ENCODE results near the gene MYL6.
"Not testable (repeated sequence)": the region's sequence is repeated elsewhere in the genome, so short reads cannot be mapped to it uniquely, and the experiment has no call there.

Gene MYL6

GRCh38 chr12:56146492-56147460 is 11.4 kb upstream of the MYL6 start:
- ATAC-seq, result no peak
- Mint-ChIP-seq H3K9me3 (no peaks in the 10 kb centered on the region), H3K4me3 (no peak overlapping the region), H3K36me3 (peaks cover 37% of the 10 kb centered on the region), H3K27me3 (no peaks in the 10 kb centered on the region), H3K27ac (no peak overlapping the region), H3K4me1 (peaks cover 28% of the 10 kb centered on the region)

GRCh38 chr12:56150563-56150962 is 7.6 kb upstream of the MYL6 start:
- Mint-ChIP-seq H3K4me1 (peaks cover 43% of the 10 kb centered on the region), H3K4me3 (no peak overlapping the region), H3K9me3 (no peaks in the 10 kb centered on the region), H3K36me3 (peaks cover 9% of the 10 kb centered on the region), H3K27me3 (no peaks in the 10 kb centered on the region), H3K27ac (peak overlapping the region; percentile 97)
- ATAC-seq, result no peak

- Mint-ChIP-seq H3K27me3 (no peaks in the 10 kb centered on the region), H3K36me3 (peaks cover 10% of the 10 kb centered on the region), H3K9me3 (no peaks in the 10 kb centered on the region), H3K4me3 (peak overlapping the region; percentile 92), H3K4me1 (peaks cover 46% of the 10 kb centered on the region), H3K27ac (peak overlapping the region; percentile 97)
- peak; percentile 84 for ATAC-seq
These were observed 6.5 kb upstream of the MYL6 start for GRCh38 chr12:56151672-56152131.

- H3K9me3 Mint-ChIP-seq, result no peaks in the 10 kb centered on the region
- peak within 1 kb of the TSS; percentile 97 for H3K27ac Mint-ChIP-seq
- peak; percentile 94 for ATAC-seq
- H3K36me3 Mint-ChIP-seq, result peaks cover 10% of the 10 kb centered on the region
- no peaks in the 10 kb centered on the region for H3K27me3 Mint-ChIP-seq
- peak within 1 kb of the TSS; percentile 92 for H3K4me3 Mint-ChIP-seq
- H3K4me1 Mint-ChIP-seq, result peaks cover 49% of the 10 kb centered on the region
These were observed 5.9 kb upstream of the MYL6 start, which contains the start of gene MYL6B for GRCh38 chr12:56152132-56152755. TSS of gene MYL6B (plus strand) at chr12:56152587. CDS start at chr12:56153919, 1,332 bp downstream.

GRCh38 chr12:56152756-56153677 is 5.1 kb upstream of the MYL6 start:
- H3K4me1 Mint-ChIP-seq, result peaks cover 52% of the 10 kb centered on the region
- no peaks in the 10 kb centered on the region for H3K9me3 Mint-ChIP-seq
- H3K27ac Mint-ChIP-seq, result peak overlapping the region; percentile 97
- H3K4me3 Mint-ChIP-seq, result peak overlapping the region; percentile 92
- no peaks in the 10 kb centered on the region for H3K27me3 Mint-ChIP-seq
- peaks cover 11% of the 10 kb centered on the region for H3K36me3 Mint-ChIP-seq
- ATAC-seq, result no peak

GRCh38 chr12:56153678-56154065 is 4.5 kb upstream of the MYL6 start:
- no peaks in the 10 kb centered on the region for H3K27me3 Mint-ChIP-seq
- peak overlapping the region; percentile 92 for H3K4me3 Mint-ChIP-seq
- peaks cover 52% of the 10 kb centered on the region for H3K4me1 Mint-ChIP-seq
- no peak for ATAC-seq
- H3K36me3 Mint-ChIP-seq, result peaks cover 17% of the 10 kb centered on the region
- H3K27ac Mint-ChIP-seq, result peak overlapping the region; percentile 97
- H3K9me3 Mint-ChIP-seq, result no peaks in the 10 kb centered on the region

- Mint-ChIP-seq H3K4me3 (no peak overlapping the region), H3K9me3 (no peaks in the 10 kb centered on the region), H3K36me3 (peaks cover 23% of the 10 kb centered on the region), H3K27ac (peak overlapping the region; percentile 97), H3K27me3 (no peaks in the 10 kb centered on the region), H3K4me1 (peaks cover 58% of the 10 kb centered on the region)
- ATAC-seq, result no peak
These were observed 3.9 kb upstream of the MYL6 start for GRCh38 chr12:56154246-56154771.

- H3K4me3 Mint-ChIP-seq, result no peak overlapping the region
- no peak for ATAC-seq
- H3K9me3 Mint-ChIP-seq, result no peaks in the 10 kb centered on the region
- peaks cover 63% of the 10 kb centered on the region for H3K4me1 Mint-ChIP-seq
- peak overlapping the region; percentile 97 for H3K27ac Mint-ChIP-seq
- H3K36me3 Mint-ChIP-seq, result peaks cover 28% of the 10 kb centered on the region
- no peaks in the 10 kb centered on the region for H3K27me3 Mint-ChIP-seq
These were observed 3.3 kb upstream of the MYL6 start for GRCh38 chr12:56154818-56155217.

- Mint-ChIP-seq H3K36me3 (peaks cover 34% of the 10 kb centered on the region), H3K27ac (peak overlapping the region; percentile 97), H3K27me3 (no peaks in the 10 kb centered on the region), H3K9me3 (no peaks in the 10 kb centered on the region), H3K4me1 (peaks cover 68% of the 10 kb centered on the region), H3K4me3 (no peak overlapping the region)
- no peak for ATAC-seq
These were observed 2.8 kb upstream of the MYL6 start for GRCh38 chr12:56155256-56155845.

- H3K4me1 Mint-ChIP-seq, result peaks cover 68% of the 10 kb centered on the region
- ATAC-seq, result not testable (repeated sequence)
- peaks cover 45% of the 10 kb centered on the region for H3K36me3 Mint-ChIP-seq
These were observed 1.5 kb upstream of the MYL6 start for GRCh38 chr12:56156464-56157200.

GRCh38 chr12:56157201-56158028 is 744 bp upstream of the MYL6 start:
- peak overlapping the region; percentile 95 for H3K4me3 Mint-ChIP-seq
- peaks cover 51% of the 10 kb centered on the region for H3K36me3 Mint-ChIP-seq
- peak; percentile 77 for ATAC-seq
- H3K4me1 Mint-ChIP-seq, result peaks cover 67% of the 10 kb centered on the region
- H3K9me3 Mint-ChIP-seq, result no peaks in the 10 kb centered on the region
- H3K27me3 Mint-ChIP-seq, result no peaks in the 10 kb centered on the region
- peak overlapping the region; percentile 93 for H3K27ac Mint-ChIP-seq

More at GRCh38 chr12:56156464-56157200, 1.5 kb upstream of the MYL6 start:
- not testable (repeated sequence) for H3K27me3 Mint-ChIP-seq, H3K9me3 Mint-ChIP-seq
- Mint-ChIP-seq H3K4me3 (peak overlapping the region; percentile 95), H3K27ac (peak overlapping the region; percentile 93)

GRCh38 chr12:56158926-56159461 is 835 bp downstream of the MYL6 start:
- Mint-ChIP-seq H3K4me3 (peak overlapping the region; percentile 95), H3K36me3 (peaks cover 65% of the 10 kb centered on the region), H3K4me1 (peaks cover 57% of the 10 kb centered on the region), H3K27me3 (no peaks in the 10 kb centered on the region), H3K9me3 (no peaks in the 10 kb centered on the region), H3K27ac (peak overlapping the region; percentile 93)
- ATAC-seq, result no peak
